Measurements from ENCODE around the gene MELK. TPM values are rescaled to one million over a fixed set of nuclear protein-coding genes. Genes with fewer than 3 reads are reported as not detected.

The MELK gene
- total RNA-seq, 1 donor from 2014 or later: 0.48 TPM

GRCh38 chr9:36642817-36643216 is 70.1 kb downstream of the MELK start:
- intact Hi-C loops (cut with DNase I): no loop called here
- DNase-seq (no peak), ATAC-seq (ENCODE audit: poor library complexity) (no peak)

GRCh38 chr9:36656842-36657241 is 84.1 kb downstream of the MELK start:
- ATAC-seq (ENCODE audit: poor library complexity) (no peak), DNase-seq (no peak)
- intact Hi-C loops (cut with DNase I): no loop called here

- intact Hi-C loops (cut with DNase I): no loop called here
- ATAC-seq (ENCODE audit: poor library complexity) (no peak), DNase-seq (no peak)
Observed at GRCh38 chr9:36659500-36659899, 86.8 kb downstream of the MELK start.

GRCh38 chr9:36664806-36665205 is 92.1 kb downstream of the MELK start:
- intact Hi-C loops (cut with DNase I): no loop called here
- DNase-seq (no peak), ATAC-seq (ENCODE audit: poor library complexity) (no peak)

GRCh38 chr9:36665387-36665786 is 92.7 kb downstream of the MELK start:
- DNase-seq (no peak), ATAC-seq (ENCODE audit: poor library complexity) (no peak)
- intact Hi-C loops (cut with DNase I): no loop called here

- intact Hi-C loops (cut with DNase I): no loop called here
- DNase-seq (no peak), ATAC-seq (ENCODE audit: poor library complexity) (no peak)
Observed at GRCh38 chr9:36665921-36666431, 93.3 kb downstream of the MELK start.

GRCh38 chr9:36671561-36671960 is 98.9 kb downstream of the MELK start:
- intact Hi-C loops (cut with DNase I): no loop called here
- no peak for DNase-seq
- no peak for ATAC-seq (ENCODE audit: poor library complexity)

- DNase-seq (no peak), ATAC-seq (ENCODE audit: poor library complexity) (no peak)
- intact Hi-C loops (cut with DNase I): no loop called here
Observed at GRCh38 chr9:36676091-36676490, 103.4 kb downstream of the MELK start.

GRCh38 chr9:36676778-36677485 is 104.2 kb downstream of the MELK start:
- DNase-seq: no peak

GRCh38 chr9:36677611-36678010 is 104.9 kb downstream of the MELK start:
- intact Hi-C loops (cut with DNase I): no loop called here
- ATAC-seq (ENCODE audit: poor library complexity): no peak
- no peak for DNase-seq

More at GRCh38 chr9:36676778-36677485, 104.2 kb downstream of the MELK start:
- intact Hi-C loops (cut with DNase I): no loop called here
- ATAC-seq (ENCODE audit: poor library complexity): no peak

- intact Hi-C loops (cut with DNase I): no loop called here
- DNase-seq (no peak), ATAC-seq (ENCODE audit: poor library complexity) (no peak)
Observed at GRCh38 chr9:36679710-36680109, 107.0 kb downstream of the MELK start.

GRCh38 chr9:36686471-36686870 is 113.8 kb downstream of the MELK start:
- DNase-seq: no peak
- no peak for ATAC-seq (ENCODE audit: poor library complexity)
- intact Hi-C loops (cut with DNase I): no loop called here

- no peak for DNase-seq
- ATAC-seq (ENCODE audit: poor library complexity): no peak
- intact Hi-C loops (cut with DNase I): no loop called here
Observed at GRCh38 chr9:36690412-36691168, 117.9 kb downstream of the MELK start.

- intact Hi-C loops (cut with DNase I): no loop called here
Observed at GRCh38 chr9:36691671-36692070, 119.0 kb downstream of the MELK start.

GRCh38 chr9:36698984-36699383 is 126.3 kb downstream of the MELK start:
- no peak for DNase-seq
- ATAC-seq (ENCODE audit: poor library complexity): no peak
- intact Hi-C loops (cut with DNase I): no loop called here

More at GRCh38 chr9:36691671-36692070, 119.0 kb downstream of the MELK start:
- DNase-seq: no peak
- ATAC-seq (ENCODE audit: poor library complexity): no peak

GRCh38 chr9:36704148-36704547 is 131.5 kb downstream of the MELK start:
- intact Hi-C loops (cut with DNase I): no loop called here
- DNase-seq: no peak
- no peak for ATAC-seq (ENCODE audit: poor library complexity)

GRCh38 chr9:36713515-36714490 is 141.1 kb downstream of the MELK start:
- intact Hi-C loops (cut with DNase I): no loop called here
- ATAC-seq (ENCODE audit: poor library complexity) (no peak), DNase-seq (no peak)

GRCh38 chr9:36716496-36716895 is 143.8 kb downstream of the MELK start:
- intact Hi-C loops (cut with DNase I): no loop called here
- ATAC-seq (ENCODE audit: poor library complexity) (no peak), DNase-seq (no peak)

GRCh38 chr9:36717276-36717675 is 144.6 kb downstream of the MELK start:
- DNase-seq (no peak), ATAC-seq (ENCODE audit: poor library complexity) (no peak)
- intact Hi-C loops (cut with DNase I): no loop called here
